K562 treated with DMSO at 1 percent for 12 hours (cell line): ENCODE measurements around the gene MRPL41. TPM values are rescaled to one million over a fixed set of nuclear protein-coding genes. Genes with fewer than 3 reads are reported as not detected.

Experiments used
- total RNA-seq: library from RNA; unstranded; fragments of 300-600 nt; gene quantifications from 2 replicates; pipeline ENCODE4 v1.2.3, GENCODE V29; 2022; ENCODE audit not compliant: insufficient read depth

Gene MRPL41
- 82.9 and 176 TPM in 2 replicates for total RNA-seq

GRCh38 chr9:137551264-137552021, at the start of gene MRPL41:
Gene MRPL41, plus strand, starts transcription at chr9:137551879. Its CDS starts 203 bp downstream, at chr9:137552082.

DNA sequence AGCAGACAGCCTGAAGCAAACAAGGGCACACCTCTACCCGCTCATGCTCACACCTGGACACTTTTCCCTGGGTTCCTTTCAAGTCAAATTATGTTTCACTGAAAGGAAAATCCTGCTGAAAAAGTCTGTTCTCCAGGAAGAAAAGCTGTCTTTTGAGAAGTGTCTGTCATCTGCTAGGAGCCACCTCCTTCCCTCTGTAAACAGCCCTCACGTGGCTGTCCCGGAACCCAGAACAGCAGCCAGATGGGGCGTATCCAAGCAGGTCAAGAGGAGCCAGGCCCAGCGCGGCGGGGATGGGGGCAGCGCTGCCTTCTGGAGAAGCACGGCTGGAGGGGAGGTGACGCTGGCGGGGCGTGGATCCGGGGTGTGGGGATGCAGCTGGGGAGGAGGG, 1.5 kb upstream of the MRPL41 start, which contains the start of gene PNPLA7:
TSS of gene PNPLA7 (minus strand) at position 172 of the 391 bp plus-strand sequence. CDS start 205 bp downstream, outside the sequence.

GRCh38 chr9:137578518-137579258, 27.0 kb downstream of the MRPL41 start, which contains the start of gene DPH7:
Gene DPH7, minus strand, starts transcription at chr9:137578925. Its CDS starts 148 bp downstream, at chr9:137578777.

GRCh38 chr9:137590469-137591383, 39.0 kb downstream of the MRPL41 start, which contains the start of gene ZMYND19:
Gene ZMYND19, minus strand, starts transcription at chr9:137590512. Its CDS starts 249 bp downstream, at chr9:137590263.

Other genes starting within 250 kb of the MRPL41 start
- gene NRARP, start 249.6 kb upstream of the MRPL41 start, total RNA-seq, result 15.8 and 25.4 TPM in 2 replicates
- gene EXD3, start 128.7 kb upstream of the MRPL41 start, total RNA-seq, result 10.2 and 10.6 TPM in 2 replicates
- 1.6 TPM in 2 replicates for gene NOXA1, start 128.5 kb upstream of the MRPL41 start, total RNA-seq
- 0.38 TPM in 1 of 2 replicates, not detected in the other for gene ENTPD8, start 110.5 kb upstream of the MRPL41 start, total RNA-seq
- 34.2 and 45.7 TPM in 2 replicates for gene NSMF, start 92.5 kb upstream of the MRPL41 start, total RNA-seq
- gene PNPLA7, start 1.5 kb upstream of the MRPL41 start, total RNA-seq, result 0.81 and 1.3 TPM in 2 replicates
- gene DPH7, start 27.0 kb downstream of the MRPL41 start, total RNA-seq, result 28.5 and 40.4 TPM in 2 replicates
- gene ZMYND19, start 38.6 kb downstream of the MRPL41 start, total RNA-seq, result 42.7 and 44.0 TPM in 2 replicates
- gene ARRDC1, start 53.8 kb downstream of the MRPL41 start, total RNA-seq, result 43.1 and 49.9 TPM in 2 replicates
- 35.9 and 58.9 TPM in 2 replicates for gene EHMT1, start 67.1 kb downstream of the MRPL41 start, total RNA-seq